Stimulated activated CD4-positive, alpha-beta T cell treated with anti-CD3 and anti-CD28 coated beads, TNF-alpha, amount 100 ng/mL, for 24 hours (primary cell): ENCODE data around the gene CHRM3.

Source experiments
- DNase-seq, 3 experiments: peaks; one replicate each; pipeline ENCODE4 v3.0.0-alpha.2; 2020; ENCODE audit warnings: low read depth in 3 of 3

CHRM3 gene

GRCh38 chr1:239413916-239414315 lies 27.5 kb downstream of the CHRM3 start:
- DNase-seq, result no peak

- DNase-seq, result no peak
Observed at GRCh38 chr1:239417221-239417620, 30.9 kb downstream of the CHRM3 start.

- DNase-seq, result no peak
Observed at GRCh38 chr1:239417986-239418640, 31.7 kb downstream of the CHRM3 start.

- no peak for DNase-seq
Observed at GRCh38 chr1:239418681-239419080, 32.3 kb downstream of the CHRM3 start.

GRCh38 chr1:239421811-239422210 lies 35.4 kb downstream of the CHRM3 start:
- no peak for DNase-seq

GRCh38 chr1:239422818-239423217 lies 36.5 kb downstream of the CHRM3 start:
- DNase-seq, result no peak

GRCh38 chr1:239426821-239427475 lies 40.6 kb downstream of the CHRM3 start:
- DNase-seq, result no peak

- DNase-seq, result no peak
Observed at GRCh38 chr1:239427712-239428111, 41.3 kb downstream of the CHRM3 start.

- no peak for DNase-seq
Observed at GRCh38 chr1:239428120-239428710, 41.8 kb downstream of the CHRM3 start.

- DNase-seq, result no peak
Observed at GRCh38 chr1:239429163-239429562, 42.8 kb downstream of the CHRM3 start.

GRCh38 chr1:239432255-239432654 lies 45.9 kb downstream of the CHRM3 start:
- no peak for DNase-seq

GRCh38 chr1:239434181-239434580 lies 47.8 kb downstream of the CHRM3 start:
- no peak for DNase-seq
